Peyer's patch (tissue), 4 donors: ENCODE results near the gene TRIM39. TPM values are rescaled to one million over a fixed set of nuclear protein-coding genes. Genes with fewer than 3 reads are reported as not detected.
"Not testable (repeated sequence)": the region's sequence is repeated elsewhere in the genome, so short reads cannot be mapped to it uniquely, and the experiment has no call there.

Experiments
- DNase-seq, 3 donors: peaks; one replicate each; pipeline ENCODE4 v3.0.0-alpha.2; 2017 to 2019
- H3K27ac ChIP-seq, 4 donors: fragments of 200-600 bp; sonication (generic); one replicate each; pipeline ENCODE4 v1.5.1; 2016 to 2019
- H3K27me3 ChIP-seq, 2 donors: fragments of 200-600 bp; sonication (generic); one replicate each; pipeline ENCODE4 v1.5.1; 2019
- H3K36me3 ChIP-seq, 3 donors: fragments of 200-600 bp; sonication (generic); one replicate each; pipeline ENCODE4 v1.5.1; 2016 to 2019
- H3K4me1 ChIP-seq, 4 donors: fragments of 200-600 bp; sonication (generic); one replicate each; pipeline ENCODE4 v1.5.1; 2016 to 2019
- H3K4me3 ChIP-seq, 4 donors: fragments of 200-600 bp; sonication (generic); 1 replicate in 3 of 4; 2 replicates in 1 of 4; pipeline ENCODE4 v1.5.1; 2016 to 2019; ENCODE audit warnings: mild to moderate bottlenecking in 1 of 4
- H3K9me3 ChIP-seq, 4 donors: fragments of 200-600 bp; sonication (generic); one replicate each; pipeline ENCODE4 v1.5.1; 2016 to 2019; ENCODE audit warnings: mild to moderate bottlenecking in 1 of 4
- POLR2A ChIP-seq, 2 donors: fragments of 450-650 bp; IDR thresholded peaks; one replicate each; pipeline ENCODE4 v1.5.1; 2017; ENCODE audit warnings: antibody characterized with exemption in 2 of 2, mild to moderate bottlenecking in 2 of 2, moderate library complexity in 2 of 2
- total RNA-seq, 4 donors: library from RNA; depleted of rRNA; stranded (reverse); fragments of >200 nt; gene quantifications; one replicate each; pipeline ENCODE4 v1.1.0, GENCODE V29; 2016
- TF ChIP-seq, protein P1 (sequence below), 6 experiments: fragments of 450-650 bp in 4 of 6; fragments of 200-600 bp in 2 of 6; sonication (generic) in 1 of 6; IDR thresholded peaks; one replicate each; pipeline ENCODE4 v1.5.1; 2017 to 2019; ENCODE audit warnings: antibody characterized with exemption in 6 of 6, mild to moderate bottlenecking in 3 of 6, moderate library complexity in 1 of 6

The TRIM39 gene
- 10 to 100 TPM; 10.7 to 23.6 (median 16.4) TPM for total RNA-seq

GRCh38 chr6:30326526-30327231, at the start of gene TRIM39:
TSS of gene TRIM39 (plus strand) at chr6:30326927. CDS start at chr6:30329318, 2,391 bp downstream.
- peak; percentile 93 to 95 (median 95) for DNase-seq
- Histone ChIP-seq H3K27ac (peak within 1 kb of the TSS; percentile 92 to 99 (median 98)), H3K4me1 (peaks cover 0 to 24% (median 11%) of the 10 kb centered on the region in 4 donors), H3K27me3 (no peaks in the 10 kb centered on the region), H3K4me3 (peak within 1 kb of the TSS; percentile 77 to 98 (median 83)), H3K9me3 (no peaks in the 10 kb centered on the region), H3K36me3 (peaks cover 0 to 28% (median 0%) of the 10 kb centered on the region in 3 donors)
- TF ChIP-seq, protein P1, sequence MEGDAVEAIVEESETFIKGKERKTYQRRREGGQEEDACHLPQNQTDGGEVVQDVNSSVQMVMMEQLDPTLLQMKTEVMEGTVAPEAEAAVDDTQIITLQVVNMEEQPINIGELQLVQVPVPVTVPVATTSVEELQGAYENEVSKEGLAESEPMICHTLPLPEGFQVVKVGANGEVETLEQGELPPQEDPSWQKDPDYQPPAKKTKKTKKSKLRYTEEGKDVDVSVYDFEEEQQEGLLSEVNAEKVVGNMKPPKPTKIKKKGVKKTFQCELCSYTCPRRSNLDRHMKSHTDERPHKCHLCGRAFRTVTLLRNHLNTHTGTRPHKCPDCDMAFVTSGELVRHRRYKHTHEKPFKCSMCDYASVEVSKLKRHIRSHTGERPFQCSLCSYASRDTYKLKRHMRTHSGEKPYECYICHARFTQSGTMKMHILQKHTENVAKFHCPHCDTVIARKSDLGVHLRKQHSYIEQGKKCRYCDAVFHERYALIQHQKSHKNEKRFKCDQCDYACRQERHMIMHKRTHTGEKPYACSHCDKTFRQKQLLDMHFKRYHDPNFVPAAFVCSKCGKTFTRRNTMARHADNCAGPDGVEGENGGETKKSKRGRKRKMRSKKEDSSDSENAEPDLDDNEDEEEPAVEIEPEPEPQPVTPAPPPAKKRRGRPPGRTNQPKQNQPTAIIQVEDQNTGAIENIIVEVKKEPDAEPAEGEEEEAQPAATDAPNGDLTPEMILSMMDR (IDR thresholded peaks at IDR 0.05): peak in 1 of 6 experiments; percentile 16
- TF ChIP-seq POLR2A (IDR thresholded peaks at IDR 0.05): peak; percentile 75 to 81

DNA sequence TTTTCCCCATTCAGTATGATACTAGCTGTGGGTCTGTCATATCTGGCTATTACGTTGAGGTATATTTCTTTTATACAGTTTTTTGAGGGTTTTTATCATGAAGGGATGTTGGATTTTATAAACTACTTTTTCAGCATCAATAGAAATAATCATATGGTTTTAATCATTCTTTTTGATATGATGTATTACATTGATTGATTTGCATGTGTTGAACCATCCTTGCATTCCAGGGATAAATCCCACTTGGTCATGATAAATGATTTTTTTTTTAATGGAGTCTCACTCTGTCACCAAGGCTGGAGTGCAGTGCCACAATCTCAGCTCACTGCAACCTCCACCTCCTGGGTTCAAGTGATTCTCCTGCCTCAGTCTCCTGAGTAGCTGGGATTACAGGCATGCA, 45.7 kb upstream of the TRIM39 start:
- H3K9me3 ChIP-seq: peaks cover 0 to 60% (median 14%) of the 10 kb centered on the region in 4 donors
- not testable (repeated sequence) for H3K4me3 ChIP-seq, H3K27ac ChIP-seq

GRCh38 chr6:30282522-30282921, 44.2 kb upstream of the TRIM39 start:
- H3K4me1 ChIP-seq: no peaks in the 10 kb centered on the region
- no peaks in the 10 kb centered on the region for H3K36me3 ChIP-seq
- peaks cover 0 to 69% (median 14%) of the 10 kb centered on the region in 4 donors for H3K9me3 ChIP-seq
- H3K4me3 ChIP-seq: no peak overlapping the region
- no peaks in the 10 kb centered on the region for H3K27me3 ChIP-seq
- no peak for TF ChIP-seq POLR2A (IDR thresholded peaks at IDR 0.05)
- TF ChIP-seq, protein P1 (IDR thresholded peaks at IDR 0.05): no peak
- no peak for DNase-seq
- H3K27ac ChIP-seq: no peak overlapping the region

More for the DNA sequence above, 45.7 kb upstream of the TRIM39 start:
- not testable (repeated sequence) for DNase-seq, H3K36me3 ChIP-seq, H3K27me3 ChIP-seq, H3K4me1 ChIP-seq

DNA sequence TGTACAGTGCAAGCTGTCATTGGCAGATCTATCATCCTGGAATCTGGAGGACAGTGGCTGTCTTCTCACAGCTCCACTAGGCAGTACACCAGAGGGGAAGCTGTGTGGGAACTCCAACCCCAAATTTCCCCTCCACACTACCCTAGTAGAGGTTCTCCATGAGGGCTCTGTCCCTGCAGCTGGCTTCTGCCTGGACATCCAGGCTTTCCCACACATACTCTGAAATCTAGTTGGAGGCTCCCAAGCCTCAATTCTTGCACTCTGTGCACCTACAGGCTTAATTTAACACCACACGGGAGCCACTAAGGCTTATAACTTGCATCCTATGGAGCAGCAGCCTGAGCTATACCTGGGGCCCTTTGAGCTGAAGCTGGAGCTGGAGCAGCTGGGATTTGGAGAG, 43.0 kb upstream of the TRIM39 start:
- H3K27ac ChIP-seq: no peak overlapping the region
- peaks cover 0 to 71% (median 14%) of the 10 kb centered on the region in 4 donors for H3K9me3 ChIP-seq
- no peaks in the 10 kb centered on the region for H3K4me1 ChIP-seq
- H3K36me3 ChIP-seq: peaks cover 0 to 2% (median 0%) of the 10 kb centered on the region in 3 donors
- no peak overlapping the region for H3K4me3 ChIP-seq
- TF ChIP-seq, protein P1 (IDR thresholded peaks at IDR 0.05): no peak
- no peak for TF ChIP-seq POLR2A (IDR thresholded peaks at IDR 0.05)
- no peak for DNase-seq
- H3K27me3 ChIP-seq: no peaks in the 10 kb centered on the region

DNA sequence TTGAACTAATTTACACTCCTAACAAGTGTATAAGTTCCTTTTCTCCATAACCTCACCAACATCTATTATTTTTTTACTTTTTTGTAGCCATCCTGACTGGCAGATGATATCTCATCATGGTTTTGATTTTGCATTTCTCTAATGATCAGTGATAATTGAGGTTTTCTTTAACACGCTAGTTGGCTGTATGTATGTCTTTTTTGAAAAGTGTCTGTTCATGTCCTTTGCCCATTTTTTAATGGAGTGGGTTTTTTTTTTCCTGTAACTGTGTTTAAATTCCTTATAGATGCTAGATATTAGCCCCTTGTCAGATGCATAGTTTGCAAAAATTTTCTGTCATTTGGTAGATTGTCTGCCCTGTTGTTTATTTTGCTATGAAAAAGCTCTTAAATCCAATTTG, 39.6 kb upstream of the TRIM39 start:
- TF ChIP-seq, protein P1 (IDR thresholded peaks at IDR 0.05): no peak
- TF ChIP-seq POLR2A (IDR thresholded peaks at IDR 0.05): no peak
- Histone ChIP-seq H3K27me3 (no peaks in the 10 kb centered on the region), H3K36me3 (peaks cover 0 to 30% (median 0%) of the 10 kb centered on the region in 3 donors), H3K4me1 (no peaks in the 10 kb centered on the region), H3K27ac (no peak overlapping the region), H3K9me3 (peaks cover 0 to 48% (median 11%) of the 10 kb centered on the region in 4 donors), H3K4me3 (no peak overlapping the region)
- no peak for DNase-seq

DNA sequence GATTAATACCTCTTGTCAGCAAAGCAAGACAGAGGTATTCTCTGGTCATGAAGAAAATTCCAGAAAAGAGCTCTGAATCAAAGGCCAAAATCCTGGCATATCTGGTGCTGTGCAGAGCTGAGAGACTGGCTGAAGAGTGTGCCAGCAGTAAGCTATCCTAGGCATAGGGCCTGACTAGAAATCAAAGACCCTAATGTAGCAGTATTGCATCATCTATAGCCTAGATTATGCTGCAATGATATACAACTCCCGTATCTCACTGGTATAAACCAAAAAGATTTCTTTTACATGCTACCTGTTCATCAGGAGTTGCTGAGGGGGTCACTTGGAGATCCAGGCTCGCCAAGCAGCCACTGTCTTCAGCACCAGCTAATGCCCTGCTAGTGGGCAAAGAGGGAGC, 30.9 kb upstream of the TRIM39 start:
- no peak for TF ChIP-seq POLR2A (IDR thresholded peaks at IDR 0.05)
- TF ChIP-seq, protein P1 (IDR thresholded peaks at IDR 0.05): no peak
- DNase-seq: no peak
- Histone ChIP-seq H3K27me3 (no peaks in the 10 kb centered on the region), H3K4me1 (no peaks in the 10 kb centered on the region), H3K9me3 (no peaks in the 10 kb centered on the region), H3K4me3 (no peak overlapping the region), H3K36me3 (peaks cover 0 to 38% (median 0%) of the 10 kb centered on the region in 3 donors), H3K27ac (no peak overlapping the region)
